Measurements from ENCODE around the gene AGBL1.

- TF ChIP-seq EZH2 (IDR thresholded peaks at IDR 0.05; ENCODE audit: borderline replicate concordance, insufficient read depth, low read depth, low read length, poor library complexity, severe bottlenecking): no peak
- no peak for TF ChIP-seq CTCF (IDR thresholded peaks at IDR 0.05)
Measured at GRCh38 chr15:86553108-86553507, 473.4 kb downstream of the AGBL1 start.

Data from B cell (primary cell).